SHP77 treated with DMSO at 0.1 percent for 48 hours (cell line): ENCODE data around the gene PCDHGB4.
"Not testable (repeated sequence)": the region's sequence is repeated elsewhere in the genome, so short reads cannot be mapped to it uniquely, and the experiment has no call there.

Experiments used
- DNase-seq: peaks from one replicate; lab custom pipeline; 2025; lab: John Stamatoyannopoulos, UW

Gene PCDHGB4

GRCh38 chr5:141387557-141388311 is at the start of gene PCDHGB4:
Gene PCDHGB4 (plus strand): TSS chr5:141387698. CDS start chr5:141387885, 187 bp downstream.
- DNase-seq: not testable (repeated sequence)

- no peak for DNase-seq
Observed at GRCh38 chr5:141338538-141339306, 48.8 kb upstream of the PCDHGB4 start, which contains the start of gene PCDHGA2. Gene PCDHGA2 (plus strand): TSS chr5:141338760.

- DNase-seq: not testable (repeated sequence)
Observed at GRCh38 chr5:141340781-141341354, 46.6 kb upstream of the PCDHGB4 start.

DNA sequence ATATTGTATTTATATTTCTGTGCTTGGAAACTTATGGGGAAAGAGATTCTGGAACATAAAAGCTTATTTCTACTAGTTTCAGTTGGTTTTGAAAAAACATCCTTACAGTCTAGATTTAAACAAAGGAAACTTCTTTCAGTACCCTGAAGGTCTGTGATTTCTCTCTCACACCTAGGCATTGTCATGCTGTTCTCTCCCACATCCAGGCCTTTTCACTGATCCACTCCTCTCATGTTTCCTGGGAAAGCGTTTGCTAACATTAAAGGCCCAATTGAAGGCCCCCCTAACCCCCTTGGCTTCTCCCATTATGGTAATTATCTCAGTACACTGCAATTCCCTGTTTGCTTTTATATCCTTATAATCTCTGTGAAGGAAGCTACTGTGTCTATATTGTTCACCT is 44.7 kb upstream of the PCDHGB4 start:
- DNase-seq: no peak

DNA sequence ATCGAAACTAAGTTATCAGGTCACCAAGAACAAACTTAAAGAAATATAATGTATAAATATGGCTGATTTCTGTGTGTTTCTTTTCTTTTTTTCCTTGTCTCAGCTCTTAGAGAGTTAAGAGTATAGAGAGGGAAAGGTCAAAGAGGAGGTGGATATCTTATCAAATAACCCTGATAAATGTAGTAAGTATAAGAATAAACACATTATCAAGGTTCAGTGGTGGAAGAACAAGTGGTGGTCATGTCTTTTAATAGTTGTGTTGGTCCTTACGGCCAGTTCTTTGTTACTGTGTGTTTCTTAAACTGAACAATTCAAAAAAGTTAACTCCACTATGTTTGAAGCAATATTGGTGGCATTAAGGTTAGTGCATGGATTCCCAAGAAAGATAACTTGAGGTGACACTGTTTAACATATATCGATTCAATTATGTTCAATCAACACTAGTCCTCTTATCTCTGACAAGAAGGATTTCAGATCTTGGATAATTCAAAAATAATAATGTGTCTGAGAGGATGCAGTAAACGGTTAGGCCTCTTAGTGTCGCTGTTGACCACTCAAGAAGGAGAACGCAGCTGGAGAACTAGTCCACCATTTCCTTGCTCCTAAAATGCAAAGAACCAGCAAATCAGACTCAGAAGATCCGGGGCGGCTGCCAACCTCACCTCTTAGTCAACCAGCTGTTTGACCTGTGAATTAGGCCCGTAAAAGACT is 44.1 kb upstream of the PCDHGB4 start, which contains the start of gene PCDHGA3:
Gene PCDHGA3 (plus strand): TSS at position 588 of the 711 bp plus-strand sequence. CDS start 205 bp downstream, outside the sequence.
- DNase-seq: no peak

- DNase-seq: no peak
Observed at GRCh38 chr5:141343953-141344463, 43.5 kb upstream of the PCDHGB4 start.

DNA sequence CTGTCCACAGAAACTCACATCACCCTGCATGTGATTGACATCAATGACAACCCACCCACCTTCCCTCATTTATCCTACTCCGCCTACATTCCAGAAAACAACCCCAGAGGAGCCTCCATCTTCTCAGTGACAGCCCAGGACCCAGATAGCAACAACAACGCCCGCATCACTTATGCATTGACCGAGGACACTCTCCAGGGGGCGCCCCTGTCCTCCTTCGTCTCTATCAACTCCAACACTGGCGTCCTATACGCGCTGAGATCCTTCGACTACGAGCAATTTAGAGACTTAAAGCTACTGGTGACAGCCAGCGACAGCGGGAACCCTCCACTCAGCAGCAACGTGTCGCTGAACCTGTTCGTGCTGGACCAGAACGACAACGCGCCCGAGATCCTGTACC is 42.2 kb upstream of the PCDHGB4 start:
- DNase-seq: no peak

DNA sequence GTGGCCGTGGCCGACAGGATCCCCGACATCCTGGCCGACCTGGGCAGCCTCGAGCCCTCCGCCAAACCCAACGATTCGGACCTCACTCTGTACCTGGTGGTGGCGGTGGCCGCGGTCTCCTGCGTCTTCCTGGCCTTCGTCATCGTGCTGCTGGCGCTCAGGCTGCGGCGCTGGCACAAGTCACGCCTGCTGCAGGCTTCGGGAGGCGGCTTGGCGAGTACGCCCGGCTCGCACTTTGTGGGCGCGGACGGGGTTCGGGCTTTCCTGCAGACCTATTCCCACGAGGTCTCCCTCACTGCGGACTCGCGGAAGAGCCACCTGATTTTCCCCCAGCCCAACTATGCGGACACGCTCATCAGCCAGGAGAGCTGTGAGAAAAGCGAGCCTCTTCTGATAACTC is 41.5 kb upstream of the PCDHGB4 start:
- not testable (repeated sequence) for DNase-seq

DNA sequence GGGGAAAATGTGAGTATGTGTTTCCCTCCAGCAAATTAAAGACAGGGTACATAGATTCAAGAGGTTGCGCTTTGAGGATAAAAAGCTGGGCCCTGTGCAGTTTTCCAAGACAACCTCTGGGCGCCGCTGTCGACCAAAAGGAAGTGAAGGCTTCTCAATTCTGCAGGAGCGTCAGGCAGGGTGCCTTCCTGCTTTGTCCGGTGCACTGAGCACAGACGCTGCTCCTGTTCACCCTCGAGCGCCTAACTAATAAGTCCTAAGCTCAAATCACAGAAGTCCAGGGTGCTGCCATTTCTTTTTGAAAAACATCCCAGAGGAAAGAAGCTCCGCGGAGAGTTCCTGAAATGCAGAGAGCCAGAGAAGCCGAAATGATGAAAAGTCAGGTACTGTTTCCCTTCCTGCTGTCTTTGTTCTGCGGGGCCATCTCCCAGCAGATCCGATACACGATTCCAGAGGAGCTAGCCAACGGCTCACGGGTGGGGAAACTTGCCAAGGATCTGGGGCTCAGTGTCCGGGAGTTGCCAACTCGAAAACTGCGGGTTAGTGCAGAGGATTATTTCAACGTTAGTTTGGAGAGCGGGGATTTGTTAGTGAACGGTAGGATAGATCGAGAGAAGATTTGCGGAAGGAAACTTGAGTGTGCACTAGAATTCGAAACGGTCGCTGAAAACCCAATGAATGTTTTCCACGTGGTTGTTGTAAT is 37.4 kb upstream of the PCDHGB4 start, which contains the start of gene PCDHGB1:
Gene PCDHGB1 (plus strand): TSS at position 183 of the 703 bp plus-strand sequence. CDS start 162 bp downstream, at position 345.
- DNase-seq: no peak

DNA sequence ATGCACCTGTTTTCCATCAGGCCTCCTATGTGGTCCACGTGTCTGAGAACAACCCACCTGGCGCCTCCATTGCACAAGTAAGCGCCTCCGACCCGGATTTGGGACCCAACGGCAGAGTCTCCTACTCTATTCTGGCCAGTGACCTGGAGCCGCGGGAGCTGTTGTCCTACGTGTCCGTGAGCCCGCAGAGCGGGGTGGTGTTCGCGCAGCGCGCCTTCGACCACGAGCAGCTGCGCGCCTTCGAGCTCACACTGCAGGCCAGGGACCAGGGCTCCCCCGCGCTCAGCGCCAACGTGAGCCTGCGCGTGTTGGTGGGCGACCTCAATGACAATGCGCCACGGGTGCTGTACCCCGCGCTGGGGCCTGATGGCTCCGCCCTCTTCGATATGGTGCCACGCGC is 35.9 kb upstream of the PCDHGB4 start:
- no peak for DNase-seq

- no peak for DNase-seq
Observed at GRCh38 chr5:141354900-141355469, 32.5 kb upstream of the PCDHGB4 start, which contains the start of gene PCDHGA4. Gene PCDHGA4 (plus strand): TSS chr5:141355021. CDS start chr5:141355108, 87 bp downstream.

- no peak for DNase-seq
Observed at GRCh38 chr5:141355641-141356040, 31.9 kb upstream of the PCDHGB4 start.

GRCh38 chr5:141356133-141356532 is 31.4 kb upstream of the PCDHGB4 start:
- DNase-seq: no peak

- DNase-seq: no peak
Observed at GRCh38 chr5:141356950-141357349, 30.5 kb upstream of the PCDHGB4 start.

- DNase-seq: no peak
Observed at GRCh38 chr5:141359790-141360426, 27.6 kb upstream of the PCDHGB4 start, which contains the start of gene PCDHGB2. Gene PCDHGB2 (plus strand): TSS chr5:141359994. CDS start chr5:141360136, 142 bp downstream.

DNA sequence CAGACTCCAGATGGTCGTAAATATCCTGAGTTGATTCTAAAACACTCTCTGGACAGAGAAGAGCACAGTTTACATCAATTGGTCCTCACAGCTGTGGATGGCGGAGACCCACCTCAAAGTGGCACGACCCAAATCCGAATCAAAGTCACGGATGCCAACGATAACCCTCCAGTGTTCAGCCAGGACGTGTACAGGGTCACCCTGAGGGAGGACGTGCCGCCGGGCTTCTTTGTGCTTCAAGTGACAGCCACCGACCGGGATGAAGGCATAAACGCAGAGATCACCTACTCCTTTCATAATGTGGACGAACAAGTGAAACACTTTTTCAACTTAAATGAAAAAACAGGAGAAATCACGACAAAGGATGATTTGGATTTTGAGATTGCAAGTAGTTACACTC is 26.8 kb upstream of the PCDHGB4 start:
- DNase-seq: no peak

- DNase-seq: no peak
Observed at GRCh38 chr5:141362719-141363118, 24.8 kb upstream of the PCDHGB4 start.

DNA sequence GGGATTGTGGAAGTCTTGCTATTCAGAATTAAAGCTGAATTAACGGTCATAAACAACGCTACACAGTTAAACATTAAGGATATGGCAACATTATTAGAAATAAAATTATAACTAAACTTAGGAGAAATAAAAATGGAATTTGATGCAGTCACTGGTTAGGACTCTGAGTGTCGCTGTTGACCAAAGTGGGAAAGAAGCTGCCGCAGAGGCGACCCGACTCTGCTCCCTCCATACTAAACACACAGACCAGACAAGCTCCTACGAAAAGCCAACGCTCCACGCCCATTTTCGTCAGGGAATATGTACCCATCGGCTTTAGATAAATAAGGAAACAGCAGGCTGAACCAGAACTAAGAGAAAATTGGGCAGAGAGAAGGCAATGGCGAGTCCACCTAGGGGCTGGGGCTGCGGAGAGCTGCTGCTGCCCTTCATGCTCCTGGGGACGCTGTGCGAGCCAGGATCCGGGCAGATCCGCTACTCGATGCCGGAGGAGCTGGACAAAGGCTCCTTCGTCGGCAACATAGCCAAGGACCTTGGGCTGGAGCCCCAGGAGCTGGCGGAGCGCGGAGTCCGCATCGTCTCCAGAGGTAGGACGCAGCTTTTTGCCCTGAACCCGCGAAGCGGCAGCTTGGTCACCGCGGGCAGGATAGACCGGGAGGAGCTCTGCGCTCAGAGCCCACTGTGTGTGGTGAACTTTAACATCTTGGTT is 23.4 kb upstream of the PCDHGB4 start, which contains the start of gene PCDHGA5:
Gene PCDHGA5 (plus strand): TSS at position 211 of the 709 bp plus-strand sequence. CDS start 169 bp downstream, at position 380.
- DNase-seq: no peak
